CD14-positive monocyte (primary cell): Measurements from ENCODE around the gene BRD2. TPM values are rescaled to one million over a fixed set of nuclear protein-coding genes. Genes with fewer than 3 reads are reported as not detected.
A peak's percentile ranks its signal among the peaks of the same experiment; 100 is the strongest.

Experiments
- DNase-seq, 3 donors: peaks; one replicate each; pipeline ENCODE4 v3.0.0-alpha.2; 2011 to 2022
- H2AFZ ChIP-seq: 2 replicates; pipeline ENCODE4 v1.6.0; 2012; ENCODE audit warnings: mild to moderate bottlenecking, low read depth, low read length, inconsistent platforms; ENCODE audit not compliant: insufficient read depth, poor library complexity, severe bottlenecking
- H3K27ac ChIP-seq, 2 donors: 1 replicate in 1 of 2; 2 replicates in 1 of 2; pipeline ENCODE4 v1.5.1; 2012 to 2013; ENCODE audit warnings: low read length in 2 of 2, control low read depth in 1 of 2, inconsistent platforms in 1 of 2, low read depth in 1 of 2, mild to moderate bottlenecking in 1 of 2
- H3K27me3 ChIP-seq, 2 donors: one replicate each; pipeline versions ENCODE4 v1.6.0 to v1.6.1; 2011 to 2013; ENCODE audit warnings: low read length in 2 of 2; ENCODE audit not compliant: control insufficient read depth in 2 of 2, insufficient read depth in 2 of 2
- H3K36me3 ChIP-seq, 2 donors: replicated peaks in 1 of 2; 1 replicate in 1 of 2; 2 replicates in 1 of 2; pipeline versions ENCODE4 v1.5.1 to v1.6.1; 2012 to 2013; ENCODE audit warnings: low read length in 2 of 2, control low read depth in 1 of 2, inconsistent platforms in 1 of 2, mild to moderate bottlenecking in 1 of 2; ENCODE audit not compliant: insufficient read depth in 2 of 2, control insufficient read depth in 1 of 2
- H3K4me1 ChIP-seq, 2 donors: 1 replicate in 1 of 2; 2 replicates in 1 of 2; pipeline versions ENCODE4 v1.5.1 to v1.6.1; 2012 to 2013; ENCODE audit warnings: low read length in 2 of 2, control low read depth in 1 of 2, inconsistent platforms in 1 of 2, mild to moderate bottlenecking in 1 of 2, moderate library complexity in 1 of 2; ENCODE audit not compliant: insufficient read depth in 2 of 2, control insufficient read depth in 1 of 2
- H3K4me2 ChIP-seq: replicated peaks from 2 replicates; pipeline ENCODE3; 2012; ENCODE audit warnings: low read length, moderate library complexity, mild to moderate bottlenecking; ENCODE audit not compliant: poor library complexity, severe bottlenecking; ENCODE audit errors: extremely low read depth
- H3K4me3 ChIP-seq, 3 experiments: fragments of 200-600 bp in 1 of 3; sonication (generic) in 1 of 3; replicated peaks in 1 of 3; 1 replicate in 2 of 3; 2 replicates in 1 of 3; pipeline ENCODE4 v1.5.1; 2011 to 2013; ENCODE audit warnings: low read length in 3 of 3, mild to moderate bottlenecking in 3 of 3, control low read depth in 2 of 3, low read depth in 2 of 3, inconsistent platforms in 1 of 3, moderate library complexity in 1 of 3
- H3K79me2 ChIP-seq: 2 replicates; pipeline ENCODE4 v1.6.0; 2012; ENCODE audit warnings: mild to moderate bottlenecking, control low read depth, inconsistent platforms, low read length, moderate library complexity; ENCODE audit not compliant: insufficient read depth
- H3K9ac ChIP-seq: 2 replicates; pipeline ENCODE4 v1.6.0; 2017; ENCODE audit warnings: low read length, mild to moderate bottlenecking; ENCODE audit not compliant: insufficient read depth, poor library complexity, severe bottlenecking
- H3K9me3 ChIP-seq, 2 donors: replicated peaks in 1 of 2; 1 replicate in 1 of 2; 2 replicates in 1 of 2; pipeline versions ENCODE4 v1.5.1 to v1.6.1; 2012 to 2013; ENCODE audit warnings: low read length in 2 of 2, control low read depth in 1 of 2; ENCODE audit not compliant: control insufficient read depth in 1 of 2, insufficient read depth in 1 of 2
- H4K20me1 ChIP-seq: 2 replicates; pipeline ENCODE4 v1.6.0; 2012; ENCODE audit warnings: mild to moderate bottlenecking, low read length, control low read depth, moderate library complexity; ENCODE audit not compliant: insufficient read depth
- H3K27ac Mint-ChIP-seq, 7 donors: one replicate each; pipeline ENCODE4 v1.8.0; 2020; ENCODE audit warnings: mild to moderate bottlenecking in 7 of 7, mixed read lengths in 7 of 7, moderate library complexity in 6 of 7, inconsistent platforms in 2 of 7
- H3K27me3 Mint-ChIP-seq, 3 donors: one replicate each; pipeline ENCODE4 v1.8.0; 2021 to 2022; ENCODE audit warnings: low read depth in 3 of 3, mild to moderate bottlenecking in 3 of 3, mixed read lengths in 3 of 3, moderate library complexity in 3 of 3, inconsistent platforms in 1 of 3
- H3K36me3 Mint-ChIP-seq, 2 donors: one replicate each; pipeline ENCODE4 v1.8.0; 2020; ENCODE audit warnings: mixed read lengths in 2 of 2, inconsistent platforms in 1 of 2, mild to moderate bottlenecking in 1 of 2
- H3K4me1 Mint-ChIP-seq: one replicate; pipeline ENCODE4 v1.8.0; 2020; ENCODE audit warnings: mild to moderate bottlenecking, mixed read lengths
- H3K4me3 Mint-ChIP-seq, 2 donors: one replicate each; pipeline ENCODE4 v1.8.0; 2020; ENCODE audit warnings: mild to moderate bottlenecking in 2 of 2, mixed read lengths in 2 of 2, moderate library complexity in 1 of 2
- H3K9me3 Mint-ChIP-seq, 7 donors: one replicate each; pipeline ENCODE4 v1.8.0; 2020 to 2022; ENCODE audit warnings: mixed read lengths in 7 of 7, mild to moderate bottlenecking in 6 of 7, moderate library complexity in 6 of 7, inconsistent platforms in 2 of 7
- CTCF ChIP-seq: fragments of 200-600 bp; IDR thresholded peaks from one replicate; pipeline ENCODE4 v1.8.0; 2022; ENCODE audit warnings: antibody characterized with exemption, mild to moderate bottlenecking
- WGBS: methylation state at CpG from one replicate; pipeline ENCODE4 v1.1.5; 2013; ENCODE audit warnings: missing lambda C conversion rate; ENCODE audit not compliant: insufficient coverage; 5-methylcytosine and 5-hydroxymethylcytosine counted together
- intact Hi-C, 2 donors: fragments of 100-400 bp; cut with micrococcal nuclease; formaldehyde crosslinking; loops; one replicate each; pipeline versions ENCODE4 v1.15.0 to v1.15.1; 2023
- polyA plus RNA-seq, 3 donors: library from polyadenylated mRNA; depleted of rRNA in 1 of 3; unstranded in 2 of 3; stranded (reverse) in 1 of 3; fragments of 300-500 nt in 2 of 3; fragments of >200 nt in 1 of 3; fragmentation: Illumina TruSeq in 2 of 3; gene quantifications; 1 replicate in 2 of 3; 2 replicates in 1 of 3; pipeline ENCODE4 v1.2.3, GENCODE V29; 2012 to 2021

BRD2 gene
- polyA plus RNA-seq, 3 donors, result 9.6 to 475 (median 21.7) TPM

GRCh38 chr6:33018418-33018817, 50.0 kb downstream of the BRD2 start:
- no peaks in the 10 kb centered on the region for H3K9me3 Mint-ChIP-seq
- H3K27me3 Mint-ChIP-seq, result no peaks in the 10 kb centered on the region
- H2AFZ ChIP-seq, result no peak overlapping the region
- DNase-seq, result no peak
- no peaks in the 10 kb centered on the region for H3K36me3 Mint-ChIP-seq
- peak overlapping the region in 1 of 3 experiments; percentile 36 for H3K4me3 ChIP-seq
- H3K9ac ChIP-seq, result peak overlapping the region; percentile 44
- peak overlapping the region in 1 of 2 donors; percentile 62 for H3K4me3 Mint-ChIP-seq
- no peaks in the 10 kb centered on the region for H3K27me3 ChIP-seq
- H3K4me1 Mint-ChIP-seq, result peaks cover 49% of the 10 kb centered on the region
- H3K27ac ChIP-seq, result peak overlapping the region; percentile 71 to 93
- H3K27ac Mint-ChIP-seq, result peak overlapping the region; percentile 90 to 98 (median 94)
- H3K9me3 ChIP-seq, result no peaks in the 10 kb centered on the region
- no peaks in the 10 kb centered on the region for H3K36me3 ChIP-seq
- no peaks in the 10 kb centered on the region for H4K20me1 ChIP-seq
- no peak for TF ChIP-seq CTCF
- intact Hi-C loops, result loop anchor here (5.0 kb wide), 1 partner anchor 229 kb away; no protein-coding TSS in a partner anchor
- peak overlapping the region; percentile 60 for H3K4me2 ChIP-seq
- H3K4me1 ChIP-seq, result peaks cover 43 to 46% of the 10 kb centered on the region in 2 donors
- no peaks in the 10 kb centered on the region for H3K79me2 ChIP-seq

GRCh38 chr6:33018904-33019303, 50.5 kb downstream of the BRD2 start:
- Mint-ChIP-seq H3K9me3 (no peaks in the 10 kb centered on the region), H3K27ac (peak overlapping the region; percentile 90 to 98 (median 94)), H3K4me3 (peak overlapping the region in 1 of 2 donors; percentile 76), H3K36me3 (no peaks in the 10 kb centered on the region), H3K4me1 (peaks cover 49% of the 10 kb centered on the region), H3K27me3 (no peaks in the 10 kb centered on the region)
- peak overlapping the region; percentile 92 to 93 for H3K27ac ChIP-seq
- TF ChIP-seq CTCF, result no peak
- no peaks in the 10 kb centered on the region for H3K27me3 ChIP-seq
- intact Hi-C loops, result loop anchor here (1.0 to 5.0 kb wide), 2 partner anchors 8 to 228 kb away; no protein-coding TSS in a partner anchor
- H2AFZ ChIP-seq, result peak overlapping the region; percentile 16
- no peaks in the 10 kb centered on the region for H3K79me2 ChIP-seq
- no peaks in the 10 kb centered on the region for H4K20me1 ChIP-seq
- H3K4me2 ChIP-seq, result peak overlapping the region; percentile 60
- 8% methylated on average over 2 of the region's 6 CpGs for WGBS
- peak overlapping the region in 1 of 3 experiments; percentile 57 for H3K4me3 ChIP-seq
- no peaks in the 10 kb centered on the region for H3K36me3 ChIP-seq
- H3K9me3 ChIP-seq, result no peaks in the 10 kb centered on the region
- peaks cover 43 to 46% of the 10 kb centered on the region in 2 donors for H3K4me1 ChIP-seq
- peak overlapping the region; percentile 37 for H3K9ac ChIP-seq
- DNase-seq, result peak; percentile 93 to 97 (median 97)
